Activated CD8-positive, alpha-beta memory T cell treated with anti-CD3 and anti-CD28 coated beads, Interleukin-2, amount 50 U/mL, for 1 hour (primary cell): ENCODE results near the gene EFCAB6.

ENCODE experiments used
- DNase-seq: peaks from one replicate; pipeline ENCODE4 v3.0.0-alpha.2; 2020; ENCODE audit errors: extremely low read depth

EFCAB6 gene

GRCh38 chr22:43483669-43484068, 328.4 kb downstream of the EFCAB6 start:
- no peak for DNase-seq

GRCh38 chr22:43483266-43483665, 328.8 kb downstream of the EFCAB6 start:
- DNase-seq, result no peak

GRCh38 chr22:43482318-43482625, 329.8 kb downstream of the EFCAB6 start:
- DNase-seq, result no peak

- no peak for DNase-seq
Measured at GRCh38 chr22:43481568-43482317, 330.4 kb downstream of the EFCAB6 start.

GRCh38 chr22:43479962-43480361, 332.1 kb downstream of the EFCAB6 start:
- DNase-seq, result no peak

- no peak for DNase-seq
Measured at GRCh38 chr22:43479301-43479950, 332.7 kb downstream of the EFCAB6 start.
